Measurements from ENCODE around the gene RAD51B.
A peak's percentile ranks its signal among the peaks of the same experiment; 100 is the strongest.
"Not testable (repeated sequence)": the region's sequence is repeated elsewhere in the genome, so short reads cannot be mapped to it uniquely, and the experiment has no call there.

The RAD51B gene

DNA sequence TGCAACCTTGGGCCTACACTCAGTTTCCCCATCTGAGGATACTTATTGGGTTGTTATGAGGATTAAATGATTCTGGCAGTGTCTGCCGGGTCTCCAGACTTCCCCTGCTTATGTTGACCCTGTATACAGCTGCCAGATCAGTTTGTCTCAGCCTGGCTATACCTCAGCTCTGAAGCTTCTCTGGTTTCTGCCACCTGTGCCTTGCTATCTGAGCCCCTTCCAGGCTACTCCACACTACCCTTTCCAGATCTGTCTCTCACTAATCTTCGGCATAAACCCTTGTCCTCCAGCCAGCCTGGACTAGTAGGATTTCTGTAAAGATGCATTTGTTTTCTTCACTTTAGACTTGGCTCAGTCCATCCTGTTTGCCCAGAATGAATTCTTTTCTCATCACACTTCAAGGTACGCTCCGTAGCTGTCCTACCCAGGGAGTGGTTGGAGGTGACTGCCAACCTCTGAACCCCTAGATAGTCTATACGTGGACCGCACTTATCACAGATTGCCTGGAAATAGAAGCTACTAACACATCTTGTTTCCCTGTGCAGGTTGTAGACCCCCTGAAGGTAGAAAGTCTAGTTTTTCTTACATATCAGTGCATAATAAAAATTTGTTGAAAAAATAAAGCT lies 422.4 kb downstream of the RAD51B start:
- ATAC-seq = no peak

DNA sequence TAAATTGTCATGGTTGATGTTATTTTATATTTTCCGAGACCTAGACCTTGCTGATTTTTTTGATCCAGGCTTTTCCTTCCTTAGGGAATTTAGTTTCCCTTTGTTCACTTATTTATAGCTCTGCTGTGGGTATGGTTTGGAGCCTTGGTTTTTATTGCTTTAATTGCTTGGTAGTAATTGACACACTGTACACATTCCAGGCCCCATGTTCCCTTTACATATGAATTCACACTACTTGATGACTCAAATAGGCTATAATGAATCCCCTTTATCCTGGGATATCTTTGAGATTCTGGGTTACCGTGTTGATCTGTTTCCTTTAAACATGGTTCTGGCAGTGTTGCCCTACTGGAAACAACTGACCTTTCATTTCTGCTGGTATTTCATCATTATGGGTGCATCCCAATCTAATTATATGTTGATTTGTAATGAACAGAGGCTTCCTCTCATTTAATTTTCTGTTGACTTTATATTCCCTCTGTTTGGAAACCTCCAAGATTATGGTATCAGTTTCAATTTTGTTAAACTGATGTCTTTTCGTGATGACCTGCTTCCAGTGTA lies 424.0 kb downstream of the RAD51B start:
- ATAC-seq = no peak

DNA sequence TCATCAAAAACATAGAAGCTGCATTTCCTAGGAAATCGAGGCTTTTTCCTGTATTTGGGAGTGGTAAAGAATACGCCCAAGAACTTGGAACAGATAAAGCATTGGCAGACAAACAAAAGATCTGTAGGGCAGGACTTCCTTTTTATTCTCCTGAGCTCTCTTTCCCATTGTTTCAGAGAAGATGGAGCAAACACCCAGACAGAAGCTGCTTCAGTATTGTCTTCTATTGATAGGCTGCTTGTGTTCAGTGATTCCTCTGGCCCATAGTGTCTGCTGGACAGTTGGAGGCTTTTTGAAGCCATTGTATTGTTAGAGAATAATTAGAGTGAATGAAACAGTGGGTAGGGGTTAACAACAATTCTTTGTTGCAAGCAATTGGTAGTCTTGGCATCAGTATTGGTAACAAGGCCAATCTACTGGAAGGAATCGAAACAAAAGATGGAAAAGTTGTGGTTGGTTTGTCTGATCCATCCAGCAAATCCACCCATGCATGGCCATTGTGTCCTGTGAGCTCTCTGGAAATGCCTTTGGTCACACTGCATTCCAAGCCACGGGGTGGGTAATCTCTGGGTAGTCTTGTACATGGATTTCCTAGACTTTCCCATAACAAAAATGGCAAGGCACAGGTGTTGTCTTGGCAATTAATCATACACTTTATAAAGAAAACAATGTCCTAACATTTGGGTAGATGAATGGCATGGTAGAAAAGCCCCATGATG lies 424.8 kb downstream of the RAD51B start:
- no peak for ATAC-seq

DNA sequence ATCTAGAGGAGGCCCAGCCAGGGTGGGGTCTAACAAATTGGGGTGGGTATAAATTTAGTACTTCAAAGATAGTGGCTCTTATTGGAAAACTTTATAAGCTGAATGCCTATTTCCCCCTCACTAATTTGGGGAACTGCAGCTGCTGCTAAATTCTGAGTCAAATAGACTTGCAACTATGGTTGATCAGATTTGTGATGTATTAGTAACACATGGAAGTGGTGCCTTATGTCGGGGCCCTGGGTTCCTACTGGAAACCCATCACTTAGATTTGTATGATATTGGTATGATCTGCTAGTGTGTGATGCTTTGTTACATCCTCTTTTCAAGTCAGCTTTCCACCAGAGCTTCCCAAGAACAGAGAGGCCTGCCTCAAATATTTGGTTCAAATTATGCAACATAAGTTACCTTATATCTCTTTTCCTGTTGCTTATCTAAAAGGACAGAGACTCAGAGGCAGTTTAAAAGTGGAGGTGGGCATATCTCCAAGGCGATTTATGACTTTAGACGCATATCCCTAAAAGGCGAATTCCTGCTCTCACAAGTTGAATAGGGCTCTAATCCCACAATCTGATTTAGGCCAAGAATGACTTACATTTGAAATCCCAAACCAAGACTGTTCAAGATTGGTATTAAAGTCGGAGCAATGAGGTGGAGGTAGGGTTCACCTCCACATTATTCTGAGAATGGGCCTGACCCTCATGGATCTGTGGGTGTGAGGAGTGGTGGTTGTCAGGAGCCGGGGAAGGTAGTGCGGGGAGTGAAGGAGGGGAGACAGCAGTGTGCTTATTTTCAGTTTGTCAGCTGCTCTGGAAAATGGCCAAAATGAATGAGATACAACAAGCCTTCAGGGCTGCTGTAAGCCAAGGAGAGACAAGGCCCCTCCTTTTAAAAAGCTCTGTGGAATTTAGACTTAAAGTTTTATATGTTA lies 425.8 kb downstream of the RAD51B start:
- no peak for ATAC-seq

DNA sequence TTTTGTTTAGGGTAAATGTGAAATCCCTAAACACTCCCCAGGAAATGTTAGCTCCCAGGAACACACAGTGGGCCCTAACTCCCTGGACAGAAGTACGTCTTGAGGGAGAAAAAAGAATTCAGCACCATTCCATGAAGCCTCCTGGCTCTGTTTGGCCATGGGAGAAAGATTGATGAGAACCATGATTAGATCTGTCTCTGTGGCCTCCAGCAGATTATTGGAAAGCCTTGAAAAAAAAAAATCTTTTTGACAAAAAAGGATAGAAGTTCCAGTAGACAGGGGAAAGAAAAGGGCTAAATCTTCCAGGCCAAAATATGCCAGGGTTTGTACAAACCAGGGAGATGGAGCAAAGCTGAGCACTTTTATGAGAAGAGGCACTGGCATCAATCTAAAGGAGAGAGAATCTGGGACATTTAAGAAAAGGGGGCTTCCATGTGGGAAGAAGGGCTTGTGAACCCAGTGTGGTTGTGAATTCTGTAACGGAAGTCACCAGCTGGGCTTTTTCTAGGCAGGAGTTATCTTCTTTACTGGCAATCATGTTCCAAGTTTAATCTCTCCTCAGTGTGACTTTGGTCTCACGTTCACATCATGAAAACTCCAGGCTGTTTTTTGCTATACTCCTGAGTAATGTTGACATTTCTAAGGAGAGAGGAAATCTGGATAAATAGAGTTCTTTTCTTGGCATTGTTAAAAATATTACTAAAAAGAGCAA lies 426.7 kb downstream of the RAD51B start:
- ATAC-seq = no peak

DNA sequence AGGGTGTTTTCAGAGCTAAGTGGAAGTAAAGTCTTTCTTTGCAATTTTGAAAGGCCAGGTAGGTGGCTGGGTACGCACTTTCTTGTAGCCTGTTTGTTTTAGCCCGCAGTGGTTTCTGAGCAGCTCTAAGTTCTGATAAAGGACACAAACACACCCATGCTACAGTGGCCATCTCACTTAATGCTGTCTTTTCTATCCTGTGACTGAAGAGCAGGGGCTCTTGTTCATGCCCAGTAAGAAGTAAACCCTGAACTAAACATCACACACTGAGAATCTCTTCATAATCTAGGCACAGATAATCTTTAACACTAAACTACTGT lies 427.2 kb downstream of the RAD51B start:
- no peak for ATAC-seq

DNA sequence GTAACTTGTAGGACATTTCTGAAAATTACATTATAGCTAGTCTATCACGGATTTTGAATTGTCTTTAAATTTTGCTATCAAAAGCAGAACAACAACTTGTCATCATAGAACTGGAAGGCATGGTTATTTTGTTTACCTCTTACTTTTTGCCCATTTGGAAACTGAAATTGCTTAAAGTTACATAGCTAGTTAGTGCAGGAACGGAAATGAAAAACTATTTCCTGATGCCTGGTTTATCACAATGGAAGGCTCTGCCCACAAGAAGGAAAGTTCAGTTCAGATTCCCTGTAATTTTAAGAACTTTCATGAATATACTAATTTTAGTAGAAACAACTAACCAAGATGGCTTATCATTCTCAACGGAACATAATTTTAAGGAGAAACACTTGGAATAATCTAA lies 427.7 kb downstream of the RAD51B start:
- no peak for ATAC-seq

DNA sequence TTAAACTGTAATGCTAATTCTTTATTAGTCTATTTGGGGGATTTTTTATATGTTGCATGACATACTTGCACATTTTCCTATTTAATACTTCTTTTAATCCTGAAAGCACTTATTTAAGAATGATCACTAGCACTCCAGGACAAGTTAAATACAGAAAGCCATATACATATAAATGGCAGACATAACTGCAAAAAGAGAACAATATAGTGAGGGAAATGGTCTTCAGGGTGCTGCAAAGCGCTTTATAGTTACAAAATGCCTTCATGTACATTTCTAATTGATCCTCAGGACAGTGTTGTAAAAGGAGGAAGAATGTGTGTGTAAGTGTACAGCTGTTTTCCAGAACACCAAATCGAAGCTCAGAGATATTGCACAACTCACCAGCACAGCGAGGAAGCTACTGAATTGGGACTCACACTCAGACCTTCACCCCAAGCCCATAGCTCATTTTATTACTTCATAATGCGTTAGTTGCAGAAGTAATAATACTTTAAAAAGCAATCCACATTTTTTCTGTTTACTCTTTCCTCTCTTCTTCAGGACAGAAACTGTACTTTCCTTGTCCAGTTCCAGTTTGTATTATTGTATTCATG lies 428.2 kb downstream of the RAD51B start:
- ATAC-seq = no peak

DNA sequence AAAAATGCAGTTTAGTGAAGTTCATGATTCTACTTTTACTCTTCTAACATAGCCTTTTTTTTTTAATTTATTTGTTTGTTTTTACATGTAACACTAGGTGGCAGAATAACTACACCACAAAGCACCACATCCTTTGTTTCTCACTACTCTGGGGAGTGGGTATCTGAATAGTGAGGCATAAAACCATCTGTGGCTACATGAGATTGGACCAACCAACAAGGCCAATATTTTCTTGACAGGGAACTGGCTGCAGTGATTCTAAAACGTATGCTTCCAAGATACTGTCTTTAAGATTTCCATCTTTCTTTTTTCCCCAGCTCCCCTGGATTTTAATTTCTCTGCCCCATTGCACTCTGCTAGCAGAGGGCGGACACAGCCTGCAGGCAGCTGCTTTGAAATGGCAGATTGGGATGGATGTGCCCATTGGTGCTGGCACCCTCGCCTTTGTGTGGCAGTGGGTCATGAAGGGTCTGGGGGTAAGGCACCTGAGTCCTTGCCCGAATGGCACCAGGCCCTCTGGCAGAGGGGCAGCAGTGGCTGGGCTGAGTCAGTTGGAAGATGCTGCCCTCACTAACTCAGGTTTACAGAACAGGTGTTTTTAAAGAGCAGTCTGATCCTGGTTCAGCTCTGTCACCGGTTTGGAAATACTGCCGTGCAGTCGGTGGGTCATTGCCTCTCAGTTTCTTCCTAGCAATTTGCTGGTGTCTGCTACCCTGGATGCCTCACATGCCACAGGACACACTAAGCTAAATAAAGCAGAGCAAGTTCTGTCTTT lies 429.1 kb downstream of the RAD51B start:
- ATAC-seq = peak; percentile 61 to 73

DNA sequence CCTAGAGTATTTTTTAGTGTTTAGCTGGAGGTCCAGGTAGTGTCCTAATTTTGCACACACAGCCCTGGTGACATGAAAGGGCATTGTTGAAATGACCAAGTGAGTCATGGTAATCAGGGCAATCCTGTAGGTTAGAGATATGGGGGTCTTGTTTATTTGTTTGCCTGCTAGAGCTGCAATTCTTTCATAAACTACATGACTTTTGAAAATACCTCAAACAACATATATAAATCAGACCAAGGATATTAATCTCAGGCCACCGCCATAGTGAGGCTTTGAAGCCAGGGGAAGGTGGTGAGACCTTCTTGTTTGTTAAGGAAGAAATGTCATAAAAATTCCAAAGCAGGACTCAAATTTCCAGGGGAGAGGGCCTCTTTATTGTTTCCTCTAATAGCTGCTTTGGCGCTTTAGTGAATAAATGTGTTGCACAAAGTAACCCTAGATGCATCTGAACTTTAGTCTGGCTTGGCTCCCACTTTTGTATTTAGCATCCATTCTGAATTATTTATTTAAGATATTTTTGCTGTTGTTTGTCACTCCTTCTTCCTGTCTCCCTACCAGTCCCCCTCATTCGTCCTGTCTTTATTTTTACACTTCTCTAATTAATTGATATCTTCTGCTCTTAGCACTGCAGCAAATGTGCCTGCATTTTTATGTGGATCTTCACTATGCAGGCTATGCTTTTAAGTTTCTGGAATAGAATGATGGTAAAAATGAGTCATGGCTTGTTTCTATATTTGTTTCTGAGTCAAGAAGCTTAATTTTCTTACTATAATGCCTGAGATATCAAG lies 430.3 kb downstream of the RAD51B start:
- ATAC-seq = peak in 1 of 2 donors; percentile 21

DNA sequence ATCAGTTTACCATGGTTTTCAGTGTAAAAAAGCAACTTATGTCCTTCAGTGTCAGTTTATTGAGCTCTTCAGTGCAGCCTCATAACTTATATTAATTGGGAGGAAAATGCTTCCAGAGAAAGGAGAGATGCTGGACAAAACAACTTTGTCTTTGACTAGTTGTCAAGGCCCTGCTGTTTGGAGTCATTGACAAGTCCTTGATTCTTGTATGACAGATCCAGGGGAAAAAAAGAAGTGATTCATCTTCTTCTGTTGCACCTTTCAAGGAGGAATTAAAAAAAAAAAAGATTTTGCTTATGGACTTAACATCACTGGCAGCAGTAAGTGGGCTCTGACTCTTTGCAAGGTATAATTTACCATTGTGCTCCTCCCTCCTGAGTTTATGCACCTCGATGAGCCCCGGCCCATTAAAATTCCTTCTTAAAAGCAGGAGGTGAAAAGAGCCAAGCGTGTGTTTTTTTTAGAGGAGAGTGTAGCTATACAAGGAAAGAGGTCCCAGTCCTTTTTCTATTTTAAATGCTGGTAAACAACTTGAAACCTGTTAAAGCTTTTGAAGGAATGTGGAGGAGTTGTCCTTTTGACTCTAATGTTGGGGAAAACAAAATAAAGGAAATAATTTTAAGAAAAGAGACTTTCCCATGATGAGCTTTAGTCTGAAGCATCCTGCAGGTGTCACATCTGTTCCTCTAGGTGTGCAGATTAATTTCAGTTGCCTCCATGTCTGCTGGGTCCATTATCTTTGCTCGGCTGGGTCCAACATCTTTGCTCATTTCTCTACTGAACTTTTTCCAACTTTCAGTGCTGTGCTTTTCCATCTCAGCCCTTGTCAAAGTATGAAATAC lies 431.6 kb downstream of the RAD51B start:
- ATAC-seq = no peak

DNA sequence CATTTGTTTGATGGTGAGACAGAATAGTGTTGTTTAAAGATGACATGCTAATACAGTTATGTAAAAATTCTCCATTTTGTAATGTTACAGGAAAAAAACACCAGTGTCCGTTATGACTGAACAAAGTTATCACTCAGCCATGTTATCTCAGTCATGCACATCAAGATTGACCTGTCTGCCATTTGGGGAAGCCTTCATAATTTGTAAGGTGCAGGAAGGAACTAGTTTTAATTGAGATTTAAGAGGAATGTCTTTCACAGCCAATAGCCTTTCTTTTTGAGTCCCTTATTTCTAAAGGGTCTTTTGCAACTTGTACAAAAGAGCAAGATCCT lies 432.2 kb downstream of the RAD51B start:
- ATAC-seq = peak in 1 of 2 donors; percentile 21

DNA sequence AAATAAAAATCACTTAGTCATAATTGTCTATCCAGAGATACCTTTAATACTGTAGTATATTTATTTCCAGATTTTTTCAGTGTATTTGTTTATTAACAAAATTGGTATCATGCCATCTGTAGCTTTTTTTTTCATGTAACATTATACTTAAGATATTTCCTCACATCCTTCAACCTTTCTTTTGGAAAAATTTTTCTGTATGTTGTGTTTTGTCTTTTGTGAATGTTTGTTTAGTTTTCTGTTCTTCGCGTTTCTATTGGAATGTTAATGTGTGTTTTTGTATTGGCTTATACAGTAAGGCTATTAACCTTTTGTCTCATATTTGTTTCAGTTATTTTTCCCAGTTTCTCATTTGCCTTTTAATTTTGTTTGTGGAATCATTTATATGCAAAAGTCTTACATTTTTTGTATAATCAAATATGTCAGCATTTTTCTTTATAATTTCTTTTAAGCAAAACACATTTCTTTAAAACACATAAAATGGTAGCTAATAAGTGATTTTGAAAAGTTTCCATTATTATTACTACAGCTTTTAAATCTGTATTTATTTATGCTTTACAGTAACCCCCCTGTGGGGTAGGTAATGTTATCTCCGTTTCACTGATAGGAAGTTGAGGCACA lies 433.7 kb downstream of the RAD51B start:
- ATAC-seq = no peak

DNA sequence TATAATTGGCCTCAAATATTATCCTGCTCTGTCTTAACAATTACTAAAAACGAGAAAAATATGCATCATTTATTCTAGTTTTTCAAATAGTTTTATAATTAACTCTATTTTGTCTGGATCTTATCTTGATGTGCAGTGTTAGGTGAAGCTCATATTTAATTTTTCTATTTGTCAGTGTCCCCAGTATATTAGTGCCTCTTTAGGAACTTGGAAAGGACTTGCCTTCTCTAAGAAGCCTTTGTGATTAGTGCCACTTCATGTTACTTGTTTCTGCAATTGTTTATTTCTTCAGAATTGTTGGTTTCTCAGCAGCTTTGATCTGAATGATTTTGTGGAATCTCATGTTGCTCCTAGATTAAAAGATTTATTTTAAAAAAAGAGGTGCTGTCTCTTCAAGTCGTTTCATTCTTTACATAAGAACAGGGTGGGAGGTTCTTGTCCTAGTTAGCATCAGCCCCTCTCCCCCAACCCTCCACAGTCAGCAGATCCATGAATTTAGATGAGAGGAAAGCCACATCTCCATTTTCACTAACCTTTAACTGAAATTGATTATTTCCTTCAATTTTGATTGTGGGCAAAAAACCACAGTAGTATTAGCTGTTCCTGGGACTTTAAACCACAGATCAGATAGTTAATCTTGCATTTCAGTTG lies 434.4 kb downstream of the RAD51B start:
- ATAC-seq = no peak

DNA sequence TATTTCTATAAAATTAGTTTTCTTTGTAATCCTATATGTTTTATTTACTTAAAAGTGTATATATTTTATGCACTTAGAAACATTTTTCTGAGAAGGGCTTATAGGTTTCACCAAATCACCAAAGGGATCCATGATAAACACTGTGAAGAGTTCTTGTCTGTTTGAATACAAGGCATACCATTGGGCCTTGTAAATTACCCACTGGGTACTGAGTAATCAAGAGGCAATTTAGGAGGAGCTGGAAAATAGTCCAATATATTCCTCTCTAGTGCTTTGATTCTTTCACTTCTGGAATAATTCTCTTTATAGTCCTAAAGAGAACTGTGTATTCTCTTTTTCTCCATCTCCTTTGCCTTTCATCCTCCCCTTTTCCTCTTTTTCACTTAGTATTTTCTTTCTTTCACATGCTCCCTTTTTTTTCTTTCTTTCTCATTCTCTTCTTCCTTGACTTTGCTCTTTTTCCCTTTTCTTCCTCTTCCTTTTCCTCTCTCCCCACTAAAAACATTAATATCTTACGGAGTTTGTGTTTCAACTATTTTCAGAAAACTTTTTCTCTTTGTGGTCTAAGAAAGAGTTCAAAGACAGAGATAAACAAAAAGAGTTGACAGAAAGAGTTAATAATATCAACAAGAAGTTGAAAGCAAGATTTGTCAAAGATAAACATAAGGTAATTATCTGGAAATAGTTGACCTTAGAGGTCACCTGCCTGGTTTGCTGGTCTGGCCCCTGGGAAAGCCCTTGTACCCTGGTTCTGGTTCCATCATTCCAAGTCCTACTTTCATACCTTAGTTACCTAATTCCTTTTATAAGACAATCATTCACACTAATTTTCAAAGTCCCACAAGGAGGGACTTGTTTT lies 435.3 kb downstream of the RAD51B start:
- ATAC-seq = no peak

DNA sequence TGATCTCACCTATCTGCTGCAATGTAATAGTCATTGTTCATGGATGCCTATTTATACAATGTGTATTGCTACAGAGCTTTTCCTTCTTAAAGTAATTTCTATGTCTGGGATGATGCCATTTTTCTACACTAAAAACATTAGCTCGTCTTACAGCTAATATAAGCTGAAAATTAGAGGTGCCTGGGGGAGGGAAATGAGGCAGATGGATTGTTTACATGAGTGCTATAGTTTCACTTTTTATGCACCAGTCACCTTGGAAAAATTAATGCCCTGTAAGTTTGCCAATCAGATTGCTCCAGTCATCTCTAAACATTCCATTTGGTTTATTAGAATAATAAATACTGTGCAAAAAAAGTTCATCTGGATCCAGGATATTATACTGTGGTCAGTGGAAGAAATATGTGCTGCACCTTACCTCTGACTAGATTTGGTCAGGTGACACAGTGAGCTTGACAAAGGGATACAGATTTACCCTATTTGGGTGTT lies 436.2 kb downstream of the RAD51B start:
- ATAC-seq = no peak

DNA sequence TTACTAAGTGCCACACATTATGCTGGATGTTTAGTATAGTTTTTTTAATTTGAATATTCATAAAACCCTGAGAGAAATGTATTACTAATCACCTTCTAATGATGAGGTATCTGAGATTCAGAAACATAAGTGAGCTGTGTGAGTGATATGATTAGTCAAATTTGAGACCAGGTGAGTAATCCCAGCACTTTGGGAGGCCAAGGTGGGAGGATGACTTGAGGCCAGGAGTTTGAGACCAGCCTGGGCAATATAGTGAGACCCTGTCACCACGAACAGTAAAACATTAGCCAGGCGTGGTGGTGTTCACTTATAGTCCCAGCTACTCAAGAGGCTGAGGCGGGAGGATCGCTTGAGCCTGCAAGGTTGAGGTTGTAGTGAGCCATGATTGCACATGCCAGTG lies 438.4 kb downstream of the RAD51B start:
- peak; percentile 88 to 89 for ATAC-seq

DNA sequence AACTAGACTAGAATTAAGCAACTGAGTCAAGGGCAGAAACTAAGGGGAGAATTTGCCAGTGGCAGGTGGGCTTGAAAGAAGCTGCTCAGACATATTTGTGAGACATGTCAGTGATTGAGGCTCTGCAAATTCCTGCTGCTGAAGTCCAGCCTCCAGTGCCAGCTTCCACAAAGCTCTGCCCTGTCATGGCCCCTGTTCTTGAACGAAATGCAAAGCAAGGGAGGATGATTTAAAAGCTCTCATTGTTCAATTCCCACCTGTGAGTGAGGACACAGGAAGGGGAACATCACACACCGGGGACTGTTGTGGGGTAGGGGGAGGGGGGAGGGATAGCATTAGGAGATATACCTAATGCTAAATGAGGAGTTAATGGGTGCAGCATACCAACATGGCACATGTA lies 439.4 kb downstream of the RAD51B start:
- not testable (repeated sequence) for ATAC-seq

Measured in activated CD4-positive, CD25-positive, alpha-beta regulatory T cell treated with anti-CD3 and anti-CD28 coated beads, Interleukin-2, amount 50 U/mL, for 24 hours (primary cell).